SK-N-SH (cell line): ENCODE measurements around the gene NMNAT2.

Experiments used
- GABPA ChIP-seq: IDR thresholded peaks from 2 replicates; pipeline ENCODE4 v1.4.0; 2012; ENCODE audit warnings: low read depth, mild to moderate bottlenecking
- NRF1 ChIP-seq: IDR thresholded peaks from 2 replicates; pipeline ENCODE4 v1.6.1; 2012; ENCODE audit warnings: low read depth, mild to moderate bottlenecking, low read length
- RAD21 ChIP-seq: IDR thresholded peaks from 2 replicates; pipeline ENCODE4 v1.6.1; 2012; ENCODE audit warnings: mild to moderate bottlenecking, low read length
- TF ChIP-seq, protein P1 (sequence below): fragments of 200-600 bp; sonication (generic); IDR thresholded peaks from 2 replicates; pipeline ENCODE4 v1.6.1; 2017; ENCODE audit warnings: antibody characterized with exemption, mild to moderate bottlenecking, moderate library complexity
- TF ChIP-seq, protein P2 (sequence below): IDR thresholded peaks from 2 replicates; pipeline ENCODE4 v1.6.1; 2012; ENCODE audit warnings: mild to moderate bottlenecking, low read depth, low read length, moderate library complexity
- TF ChIP-seq, protein P3 (sequence below): IDR thresholded peaks from 2 replicates; pipeline ENCODE4 v1.4.0; 2012; ENCODE audit warnings: low read depth, borderline replicate concordance

DNA sequence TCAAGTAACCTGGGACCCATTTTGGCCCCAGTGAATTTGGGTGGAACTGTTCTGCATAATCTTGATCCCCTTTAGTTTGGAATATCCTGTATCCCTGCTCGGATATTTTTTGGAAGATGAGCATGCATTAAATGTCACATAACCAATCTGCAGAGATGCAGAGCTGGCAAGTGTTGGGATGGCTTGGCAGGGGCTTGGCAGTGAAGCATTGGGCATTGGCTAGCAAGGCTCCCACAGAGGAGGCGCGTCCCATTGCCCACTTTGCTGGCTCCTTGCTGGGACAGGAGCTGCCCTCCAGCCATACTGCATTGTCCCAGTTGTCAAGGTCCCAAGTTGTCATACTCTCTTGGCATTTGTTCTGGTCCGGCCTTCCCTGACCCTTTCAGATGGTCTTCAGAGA, 202.2 kb downstream of the NMNAT2 start:
- TF ChIP-seq, protein P1, sequence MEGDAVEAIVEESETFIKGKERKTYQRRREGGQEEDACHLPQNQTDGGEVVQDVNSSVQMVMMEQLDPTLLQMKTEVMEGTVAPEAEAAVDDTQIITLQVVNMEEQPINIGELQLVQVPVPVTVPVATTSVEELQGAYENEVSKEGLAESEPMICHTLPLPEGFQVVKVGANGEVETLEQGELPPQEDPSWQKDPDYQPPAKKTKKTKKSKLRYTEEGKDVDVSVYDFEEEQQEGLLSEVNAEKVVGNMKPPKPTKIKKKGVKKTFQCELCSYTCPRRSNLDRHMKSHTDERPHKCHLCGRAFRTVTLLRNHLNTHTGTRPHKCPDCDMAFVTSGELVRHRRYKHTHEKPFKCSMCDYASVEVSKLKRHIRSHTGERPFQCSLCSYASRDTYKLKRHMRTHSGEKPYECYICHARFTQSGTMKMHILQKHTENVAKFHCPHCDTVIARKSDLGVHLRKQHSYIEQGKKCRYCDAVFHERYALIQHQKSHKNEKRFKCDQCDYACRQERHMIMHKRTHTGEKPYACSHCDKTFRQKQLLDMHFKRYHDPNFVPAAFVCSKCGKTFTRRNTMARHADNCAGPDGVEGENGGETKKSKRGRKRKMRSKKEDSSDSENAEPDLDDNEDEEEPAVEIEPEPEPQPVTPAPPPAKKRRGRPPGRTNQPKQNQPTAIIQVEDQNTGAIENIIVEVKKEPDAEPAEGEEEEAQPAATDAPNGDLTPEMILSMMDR: no peak
- TF ChIP-seq, protein P2, sequence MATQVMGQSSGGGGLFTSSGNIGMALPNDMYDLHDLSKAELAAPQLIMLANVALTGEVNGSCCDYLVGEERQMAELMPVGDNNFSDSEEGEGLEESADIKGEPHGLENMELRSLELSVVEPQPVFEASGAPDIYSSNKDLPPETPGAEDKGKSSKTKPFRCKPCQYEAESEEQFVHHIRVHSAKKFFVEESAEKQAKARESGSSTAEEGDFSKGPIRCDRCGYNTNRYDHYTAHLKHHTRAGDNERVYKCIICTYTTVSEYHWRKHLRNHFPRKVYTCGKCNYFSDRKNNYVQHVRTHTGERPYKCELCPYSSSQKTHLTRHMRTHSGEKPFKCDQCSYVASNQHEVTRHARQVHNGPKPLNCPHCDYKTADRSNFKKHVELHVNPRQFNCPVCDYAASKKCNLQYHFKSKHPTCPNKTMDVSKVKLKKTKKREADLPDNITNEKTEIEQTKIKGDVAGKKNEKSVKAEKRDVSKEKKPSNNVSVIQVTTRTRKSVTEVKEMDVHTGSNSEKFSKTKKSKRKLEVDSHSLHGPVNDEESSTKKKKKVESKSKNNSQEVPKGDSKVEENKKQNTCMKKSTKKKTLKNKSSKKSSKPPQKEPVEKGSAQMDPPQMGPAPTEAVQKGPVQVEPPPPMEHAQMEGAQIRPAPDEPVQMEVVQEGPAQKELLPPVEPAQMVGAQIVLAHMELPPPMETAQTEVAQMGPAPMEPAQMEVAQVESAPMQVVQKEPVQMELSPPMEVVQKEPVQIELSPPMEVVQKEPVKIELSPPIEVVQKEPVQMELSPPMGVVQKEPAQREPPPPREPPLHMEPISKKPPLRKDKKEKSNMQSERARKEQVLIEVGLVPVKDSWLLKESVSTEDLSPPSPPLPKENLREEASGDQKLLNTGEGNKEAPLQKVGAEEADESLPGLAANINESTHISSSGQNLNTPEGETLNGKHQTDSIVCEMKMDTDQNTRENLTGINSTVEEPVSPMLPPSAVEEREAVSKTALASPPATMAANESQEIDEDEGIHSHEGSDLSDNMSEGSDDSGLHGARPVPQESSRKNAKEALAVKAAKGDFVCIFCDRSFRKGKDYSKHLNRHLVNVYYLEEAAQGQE: no peak
- TF ChIP-seq NRF1 (no peak), GABPA (no peak), RAD21 (no peak)
- TF ChIP-seq, protein P3, sequence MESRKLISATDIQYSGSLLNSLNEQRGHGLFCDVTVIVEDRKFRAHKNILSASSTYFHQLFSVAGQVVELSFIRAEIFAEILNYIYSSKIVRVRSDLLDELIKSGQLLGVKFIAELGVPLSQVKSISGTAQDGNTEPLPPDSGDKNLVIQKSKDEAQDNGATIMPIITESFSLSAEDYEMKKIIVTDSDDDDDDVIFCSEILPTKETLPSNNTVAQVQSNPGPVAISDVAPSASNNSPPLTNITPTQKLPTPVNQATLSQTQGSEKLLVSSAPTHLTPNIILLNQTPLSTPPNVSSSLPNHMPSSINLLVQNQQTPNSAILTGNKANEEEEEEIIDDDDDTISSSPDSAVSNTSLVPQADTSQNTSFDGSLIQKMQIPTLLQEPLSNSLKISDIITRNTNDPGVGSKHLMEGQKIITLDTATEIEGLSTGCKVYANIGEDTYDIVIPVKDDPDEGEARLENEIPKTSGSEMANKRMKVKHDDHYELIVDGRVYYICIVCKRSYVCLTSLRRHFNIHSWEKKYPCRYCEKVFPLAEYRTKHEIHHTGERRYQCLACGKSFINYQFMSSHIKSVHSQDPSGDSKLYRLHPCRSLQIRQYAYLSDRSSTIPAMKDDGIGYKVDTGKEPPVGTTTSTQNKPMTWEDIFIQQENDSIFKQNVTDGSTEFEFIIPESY: no peak
